Measurements from ENCODE around the gene IMP4. TPM values are rescaled to one million over a fixed set of nuclear protein-coding genes. Genes with fewer than 3 reads are reported as not detected.

IMP4 gene
- total and polyA plus RNA-seq, 2 donors (not counting 3 experiments of a cell fraction or from before 2014, with no cell fraction given): 74.0 to 149 TPM

DNA sequence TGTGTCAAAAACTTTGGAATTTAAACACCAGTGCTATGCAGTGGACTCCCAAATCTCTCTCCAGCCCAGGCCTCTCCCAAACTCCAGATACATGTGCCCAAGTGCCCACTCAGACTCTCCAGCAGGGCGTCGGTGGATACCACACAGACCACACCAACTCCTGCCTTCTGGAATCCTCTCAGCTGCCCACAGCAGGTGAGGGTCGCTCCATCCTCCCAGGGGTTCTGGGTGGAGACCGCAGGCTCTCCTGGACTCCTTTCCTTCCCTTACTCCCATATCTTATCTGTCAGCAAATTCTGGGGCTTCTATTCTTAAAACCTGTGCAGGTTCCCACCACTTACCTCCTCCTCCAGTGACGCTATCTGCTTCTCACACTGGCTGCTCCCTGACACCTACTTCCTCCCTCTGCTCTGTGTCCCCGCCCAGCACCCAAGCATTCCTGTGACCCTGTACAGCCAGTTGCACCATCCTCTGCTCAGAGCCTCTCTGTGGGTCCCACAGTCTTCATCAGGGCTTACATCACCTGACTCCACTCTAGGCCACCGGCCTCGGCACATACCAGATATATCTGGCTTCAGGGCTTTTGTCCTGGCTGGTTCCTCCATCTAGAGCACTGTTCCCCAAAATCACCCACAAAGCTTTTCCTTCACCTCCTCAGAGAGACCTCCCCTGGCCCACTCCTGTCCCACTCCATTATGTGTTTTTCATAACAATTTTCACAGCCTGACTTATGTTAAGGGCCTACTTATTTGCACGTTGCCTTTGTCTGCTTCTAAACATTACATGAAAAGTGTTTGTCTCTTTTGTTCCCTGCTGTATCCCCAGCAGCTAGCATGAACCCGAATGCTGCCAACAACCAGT is 2.6 kb upstream of the IMP4 start:
- no peak overlapping the region for H3K27ac ChIP-seq (ENCODE audit: insufficient read depth, low read depth, low read length)
- H3K79me2 ChIP-seq (ENCODE audit: control insufficient read depth, insufficient read depth, low read length): peaks cover 14% of the 10 kb centered on the region
- peaks cover 13% of the 10 kb centered on the region for H3K4me1 ChIP-seq (ENCODE audit: control insufficient read depth, extremely low read depth, insufficient read depth, low read length)
- ChIA-PET POLR2A (no interaction called here), CTCF (no interaction called here)
- dilution Hi-C loops (cut with MboI; ENCODE audit: extremely low pct_ligation_motif_present, low sequenced_read_pairs): no loop called here
- no peak overlapping the region for H3K4me2 ChIP-seq (ENCODE audit: insufficient read depth, low read length)
- H3K9me1 ChIP-seq (replicated peaks; ENCODE audit: control insufficient read depth, extremely low read depth, insufficient read depth, low read length): no peaks in the 10 kb centered on the region
- no TSS peak for BruUV-seq (replicated peaks)
- peaks cover 4 to 10% of the 10 kb centered on the region in 2 experiments for H3K36me3 ChIP-seq (ENCODE audit: control insufficient read depth in 2 of 2, extremely low read depth in 1 of 2, insufficient read depth in 2 of 2, low read length in 2 of 2)
- peaks cover 0 to under 1% of the 10 kb centered on the region in 2 experiments for H3K27me3 ChIP-seq (ENCODE audit: control insufficient read depth in 2 of 2, insufficient read depth in 2 of 2, low read length in 2 of 2)
- H3K9ac ChIP-seq (replicated peaks; ENCODE audit: extremely low read depth, insufficient read depth, low read length): no peak overlapping the region
- no peaks in the 10 kb centered on the region for H4K20me1 ChIP-seq (replicated peaks; ENCODE audit: control insufficient read depth, extremely low read depth, insufficient read depth, low read length)
- DNase-seq (ENCODE audit: low read depth, low spot score): no peak
- no peak overlapping the region for H2AFZ ChIP-seq (ENCODE audit: low read depth, low read length)
- H3K4me3 ChIP-seq (replicated peaks in 1 of 3; ENCODE audit: insufficient read depth in 1 of 3, low read depth in 1 of 3, low read length in 3 of 3): no peak overlapping the region
- TF ChIP-seq CTCF (IDR thresholded peaks at IDR 0.05; ENCODE audit: extremely low read depth in 1 of 2, insufficient read depth in 1 of 2, low read depth in 1 of 2, low read length in 2 of 2) (no peak), POLR2A (IDR thresholded peaks at IDR 0.05; ENCODE audit: low read depth, low read length) (no peak), EZH2 (IDR thresholded peaks at IDR 0.05; ENCODE audit: borderline replicate concordance, low read depth, low read length, severe bottlenecking) (no peak), MYC (IDR thresholded peaks at IDR 0.05; ENCODE audit: low read depth, low read length) (no peak), FOS (IDR thresholded peaks at IDR 0.05; ENCODE audit: borderline replicate concordance, insufficient read depth, low read length) (no peak), POLR2AphosphoS5 (IDR thresholded peaks at IDR 0.05; ENCODE audit: insufficient read depth, low read depth, low read length) (no peak), GATA2 (IDR thresholded peaks at IDR 0.05; ENCODE audit: insufficient read depth, insufficient read length, low read depth, low read length) (no peak), JUN (IDR thresholded peaks at IDR 0.05; ENCODE audit: borderline replicate concordance, insufficient read depth, insufficient read length, low read depth) (no peak)
- TF ChIP-seq, protein P1, sequence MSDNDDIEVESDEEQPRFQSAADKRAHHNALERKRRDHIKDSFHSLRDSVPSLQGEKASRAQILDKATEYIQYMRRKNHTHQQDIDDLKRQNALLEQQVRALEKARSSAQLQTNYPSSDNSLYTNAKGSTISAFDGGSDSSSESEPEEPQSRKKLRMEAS (IDR thresholded peaks at IDR 0.05; ENCODE audit: insufficient read depth, insufficient read length): no peak
- FAIRE-seq: no peak
- intact Hi-C loops (cut with micrococcal nuclease): loop anchor here (10.0 kb wide), 3 partner anchors 95 to 1605 kb away; partner anchors contain the start of gene FAM168B
- no peaks in the 10 kb centered on the region for H3K9me3 ChIP-seq (replicated peaks; ENCODE audit: control insufficient read depth, insufficient read depth, low read length)

All from endothelial cell of umbilical vein (primary cell).